HepG2 (cell line): ENCODE results near the gene FDPS.

Experiments
- NFIC ChIP-seq: IDR thresholded peaks from 2 replicates; pipeline ENCODE4 v1.6.1; 2012; ENCODE audit warnings: mild to moderate bottlenecking, low read length, inconsistent platforms
- POGZ ChIP-seq: sonication (generic); formaldehyde crosslinking; IDR thresholded peaks from 2 replicates; pipeline ENCODE4 v1.4.0; 2020; ENCODE audit warnings: mild to moderate bottlenecking, missing genetic modification reagents
- POLR2AphosphoS5 ChIP-seq: IDR thresholded peaks from 2 replicates; pipeline ENCODE4 v1.6.1; 2012; ENCODE audit warnings: low read depth, low read length
- SIN3A ChIP-seq: IDR thresholded peaks from 2 replicates; pipeline ENCODE4 v1.6.1; 2011; ENCODE audit warnings: low read depth, mild to moderate bottlenecking, control low read depth, low read length, borderline replicate concordance
- TBX3 ChIP-seq: fragments of 450-650 bp; IDR thresholded peaks from 2 replicates; pipeline ENCODE4 v1.6.1; 2017; ENCODE audit warnings: antibody characterized with exemption, mild to moderate bottlenecking, inconsistent platforms, borderline replicate concordance
- ZBTB1 ChIP-seq: sonication (generic); formaldehyde crosslinking; IDR thresholded peaks from 2 replicates; pipeline ENCODE4 v1.4.0; 2020; ENCODE audit warnings: missing genetic modification reagents, borderline replicate concordance
- ZNF552 ChIP-seq: sonication (generic); formaldehyde crosslinking; IDR thresholded peaks from 2 replicates; pipeline ENCODE4 v1.9.0; 2022; ENCODE audit warnings: missing genetic modification reagents, mild to moderate bottlenecking, borderline replicate concordance

- no peak for TF ChIP-seq POGZ (CRISPR knock-in tag)
- no peak for TF ChIP-seq NFIC
- TF ChIP-seq SIN3A = no peak
- TF ChIP-seq ZBTB1 = no peak
- TF ChIP-seq TBX3 = no peak
- TF ChIP-seq ZNF552 (CRISPR knock-in tag) = no peak
- no peak for TF ChIP-seq POLR2AphosphoS5
These were observed 36.0 kb upstream of the FDPS start for GRCh38 chr1:155272466-155273342.
